Measurements from ENCODE around the gene PYGO2.
A peak's percentile ranks its signal among the peaks of the same experiment; 100 is the strongest.

Gene PYGO2

GRCh38 chr1:154951901-154952657 lies 9.5 kb downstream of the PYGO2 start:
- no peak for DNase-seq (ENCODE audit: extremely low read depth, low read depth)
- no peak for TF ChIP-seq CTCF (IDR thresholded peaks at IDR 0.05; ENCODE audit: low read depth, low read length)

DNA sequence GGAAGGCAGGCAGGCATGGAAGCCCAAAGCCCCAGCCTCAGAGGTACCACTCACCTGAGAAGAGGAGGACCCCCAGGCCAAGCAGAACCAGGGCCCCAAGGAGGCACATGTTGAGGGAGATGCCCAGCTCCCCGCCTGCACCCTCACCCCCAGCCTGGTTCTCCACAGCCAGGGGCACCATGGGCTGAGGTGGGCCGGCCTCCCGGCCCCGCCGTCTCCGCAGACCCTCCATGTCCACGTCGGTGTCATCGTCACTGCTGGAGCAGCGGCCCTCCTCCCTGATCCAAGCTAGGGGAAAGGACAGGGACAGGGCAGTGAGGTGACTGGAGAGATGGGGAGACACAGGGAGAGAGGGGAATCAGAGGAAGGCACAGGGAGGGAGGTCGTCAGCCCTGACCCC lies 13.5 kb downstream of the PYGO2 start:
- DNase-seq (ENCODE audit: extremely low read depth, low read depth), result no peak
- TF ChIP-seq CTCF (IDR thresholded peaks at IDR 0.05; ENCODE audit: low read depth, low read length), result no peak

DNA sequence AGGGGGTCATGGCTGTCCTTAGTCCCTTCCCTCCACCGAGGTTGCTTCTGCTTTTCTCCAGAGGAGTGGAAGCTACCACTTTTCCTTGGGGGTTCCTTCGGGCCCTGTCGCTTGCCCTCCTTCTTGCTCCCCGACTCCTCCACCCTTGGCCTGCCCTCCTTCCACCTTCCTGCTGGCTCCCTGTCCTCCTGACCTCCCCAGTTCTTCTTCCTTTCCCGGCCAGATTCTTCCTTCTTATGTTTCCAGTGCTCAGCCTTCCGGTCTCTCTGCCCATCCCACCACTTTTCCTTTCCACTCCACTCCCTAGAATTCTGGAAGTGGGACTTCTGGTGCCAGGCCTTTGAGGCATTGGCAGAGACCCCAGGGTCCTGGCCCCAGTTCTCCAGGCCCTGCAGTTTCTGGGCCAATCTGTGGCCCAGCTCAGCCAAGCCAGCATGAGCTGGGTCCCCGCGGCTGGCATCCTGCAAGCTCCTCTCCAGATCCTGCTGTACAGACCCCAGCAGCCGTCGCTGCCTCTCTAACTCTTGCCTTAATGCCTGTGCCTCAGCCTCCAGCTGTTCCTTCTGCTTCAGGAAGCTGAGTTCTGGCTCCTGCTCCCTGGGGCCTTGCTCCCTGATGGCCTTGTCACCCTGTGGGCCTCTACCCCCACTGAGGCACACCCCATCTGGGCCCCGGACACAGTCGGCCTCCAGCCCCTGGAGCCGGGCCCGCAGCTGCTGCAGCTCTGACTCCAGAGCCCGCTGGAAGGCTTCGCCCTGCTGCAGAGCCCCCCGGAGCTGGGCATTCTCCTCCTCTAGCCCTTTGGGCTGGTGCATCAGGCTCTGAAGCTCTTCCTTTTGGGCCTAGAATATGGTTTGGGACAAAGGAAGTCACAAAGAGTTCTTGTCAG lies 15.4 kb downstream of the PYGO2 start:
- DNase-seq (ENCODE audit: extremely low read depth, low read depth), result no peak
- no peak for TF ChIP-seq CTCF (IDR thresholded peaks at IDR 0.05; ENCODE audit: low read depth, low read length)

DNA sequence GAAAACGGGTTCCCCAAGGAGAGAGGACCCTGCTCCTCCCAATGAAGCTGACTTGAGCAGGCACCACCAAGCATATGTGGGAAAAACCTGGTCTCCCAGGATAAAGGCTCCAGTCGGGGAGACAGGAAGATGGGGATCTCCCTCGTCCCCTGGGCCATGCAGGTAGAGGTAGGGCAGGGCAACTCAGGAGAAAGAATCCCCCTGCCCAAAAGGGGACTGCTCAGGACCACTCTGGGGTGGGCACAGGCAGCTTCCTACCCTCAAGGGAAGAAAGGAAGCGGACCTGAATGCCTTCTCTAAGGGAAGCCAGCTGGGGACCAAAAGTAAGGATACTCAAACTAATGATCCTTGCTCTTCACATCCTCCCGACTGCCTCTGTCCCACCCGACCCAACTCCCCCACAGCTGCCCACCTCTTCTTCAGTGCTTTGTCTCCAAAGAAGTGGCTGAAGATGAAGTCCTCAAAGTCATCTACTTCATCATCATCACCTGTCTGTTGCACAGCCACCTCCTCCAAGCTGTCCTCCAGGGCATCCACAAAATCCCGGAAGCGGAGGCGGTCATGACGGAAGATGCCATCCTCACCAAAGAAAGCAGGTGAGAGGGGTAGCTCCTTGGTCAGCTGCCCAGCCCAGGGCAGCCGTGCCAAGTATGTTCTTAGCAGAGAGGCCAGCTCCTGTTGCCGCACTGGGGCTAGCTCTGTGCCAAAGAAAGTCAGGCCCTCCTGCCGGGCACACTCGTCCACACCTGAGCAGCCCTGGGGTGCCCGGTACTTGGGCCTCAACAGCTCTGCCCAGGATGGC lies 16.2 kb downstream of the PYGO2 start:
- DNase-seq (ENCODE audit: extremely low read depth, low read depth), result no peak

GRCh38 chr1:154944401-154945159 lies 17.0 kb downstream of the PYGO2 start:
- no peak for TF ChIP-seq CTCF (IDR thresholded peaks at IDR 0.05; ENCODE audit: low read depth, low read length)
- DNase-seq (ENCODE audit: extremely low read depth, low read depth), result no peak

More for the DNA sequence above, 16.2 kb downstream of the PYGO2 start:
- TF ChIP-seq CTCF (IDR thresholded peaks at IDR 0.05; ENCODE audit: low read depth, low read length), result no peak

DNA sequence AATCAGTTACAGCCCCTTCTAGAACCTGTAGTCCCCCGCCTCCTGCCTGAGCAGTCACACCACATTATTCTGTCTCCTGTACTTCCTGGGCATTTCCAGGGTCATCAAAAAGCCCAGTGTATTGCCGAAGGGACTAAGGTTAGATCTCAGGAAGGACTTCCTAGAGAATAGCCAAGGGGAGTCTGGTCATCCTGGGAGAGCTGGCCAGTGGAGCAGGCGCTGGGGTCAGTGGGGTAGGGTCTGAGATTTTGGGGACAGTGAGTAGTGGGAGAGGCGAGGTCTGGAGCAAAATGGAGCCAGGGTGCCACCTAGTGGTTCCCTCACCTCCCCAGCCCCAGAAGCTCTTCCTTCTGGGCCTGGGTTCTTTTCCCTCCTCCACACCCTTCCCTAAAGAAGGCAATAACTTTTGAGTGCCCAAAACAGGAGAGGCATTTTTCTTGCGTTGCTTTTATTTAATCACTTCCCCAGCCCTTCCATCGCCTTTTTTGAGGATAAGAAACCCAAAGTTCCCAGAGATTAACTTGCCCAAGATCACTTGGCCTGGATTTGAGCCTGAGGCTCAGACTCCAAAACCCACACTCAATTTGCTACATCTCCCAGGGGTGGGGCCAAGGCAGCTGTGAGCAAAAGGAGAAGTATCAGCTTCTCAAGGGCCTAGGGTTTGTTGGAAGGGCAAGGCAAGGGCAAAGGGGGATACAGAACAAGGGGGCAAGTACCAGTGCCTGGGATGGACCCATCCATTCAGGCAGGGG lies 17.8 kb downstream of the PYGO2 start:
- TF ChIP-seq CTCF (IDR thresholded peaks at IDR 0.05; ENCODE audit: low read depth, low read length), result peak; percentile 77
- no peak for DNase-seq (ENCODE audit: extremely low read depth, low read depth)
